HL-60/S4 (cell line): ENCODE data around the gene MLANA.

Experiments used
- in situ Hi-C: fragments of 300-500 bp; cut with MboI; formaldehyde crosslinking; loops from 2 replicates; pipeline ENCODE4 v1.14.3; 2022; ENCODE audit warnings: low sequenced_read_pairs

Gene MLANA, protein sequence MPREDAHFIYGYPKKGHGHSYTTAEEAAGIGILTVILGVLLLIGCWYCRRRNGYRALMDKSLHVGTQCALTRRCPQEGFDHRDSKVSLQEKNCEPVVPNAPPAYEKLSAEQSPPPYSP

GRCh38 chr9:5890641-5891040, at the start of gene MLANA:
Gene MLANA (plus strand): TSS chr9:5890889. CDS start chr9:5892475, 1,586 bp downstream.
- in situ Hi-C loops: no loop called here

DNA sequence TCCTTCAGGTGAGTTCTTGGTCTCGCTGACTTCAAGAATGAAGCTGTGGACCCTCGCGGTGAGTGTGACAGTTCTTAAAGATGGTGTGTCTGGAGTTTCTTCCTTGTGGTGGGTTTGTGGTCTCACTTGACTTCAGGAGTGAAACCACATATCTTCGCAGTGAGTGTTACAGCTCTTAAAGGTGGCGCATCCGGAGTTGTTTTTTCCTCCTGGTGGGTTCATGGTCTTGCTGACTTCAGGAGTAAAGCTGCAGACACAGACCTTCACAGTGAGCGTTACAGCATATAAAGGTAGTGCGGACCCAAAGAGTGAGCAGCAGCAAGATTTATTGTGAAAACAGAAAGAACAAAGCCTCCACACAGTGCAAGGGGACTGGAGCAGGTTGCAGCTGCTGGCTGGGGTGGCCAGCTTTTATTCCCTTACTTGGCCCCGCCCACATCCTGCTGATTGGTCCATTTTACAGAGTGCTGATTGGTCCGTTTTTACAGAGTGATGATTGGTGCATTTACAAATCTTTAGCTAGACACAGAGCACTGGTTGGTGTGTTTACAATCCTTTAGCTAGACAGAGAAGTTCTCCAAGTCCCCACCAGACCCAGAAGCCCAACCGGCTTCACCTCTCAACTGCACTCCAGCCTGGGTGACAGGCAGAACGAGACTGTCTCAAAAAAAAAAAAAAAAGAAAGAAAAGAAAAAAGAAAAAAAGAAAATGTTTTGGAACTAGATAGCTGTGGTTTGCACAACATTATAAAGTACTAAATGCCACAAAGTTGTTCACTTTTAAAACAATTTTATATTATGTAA, 48.7 kb upstream of the MLANA start:
- in situ Hi-C loops: no loop called here

DNA sequence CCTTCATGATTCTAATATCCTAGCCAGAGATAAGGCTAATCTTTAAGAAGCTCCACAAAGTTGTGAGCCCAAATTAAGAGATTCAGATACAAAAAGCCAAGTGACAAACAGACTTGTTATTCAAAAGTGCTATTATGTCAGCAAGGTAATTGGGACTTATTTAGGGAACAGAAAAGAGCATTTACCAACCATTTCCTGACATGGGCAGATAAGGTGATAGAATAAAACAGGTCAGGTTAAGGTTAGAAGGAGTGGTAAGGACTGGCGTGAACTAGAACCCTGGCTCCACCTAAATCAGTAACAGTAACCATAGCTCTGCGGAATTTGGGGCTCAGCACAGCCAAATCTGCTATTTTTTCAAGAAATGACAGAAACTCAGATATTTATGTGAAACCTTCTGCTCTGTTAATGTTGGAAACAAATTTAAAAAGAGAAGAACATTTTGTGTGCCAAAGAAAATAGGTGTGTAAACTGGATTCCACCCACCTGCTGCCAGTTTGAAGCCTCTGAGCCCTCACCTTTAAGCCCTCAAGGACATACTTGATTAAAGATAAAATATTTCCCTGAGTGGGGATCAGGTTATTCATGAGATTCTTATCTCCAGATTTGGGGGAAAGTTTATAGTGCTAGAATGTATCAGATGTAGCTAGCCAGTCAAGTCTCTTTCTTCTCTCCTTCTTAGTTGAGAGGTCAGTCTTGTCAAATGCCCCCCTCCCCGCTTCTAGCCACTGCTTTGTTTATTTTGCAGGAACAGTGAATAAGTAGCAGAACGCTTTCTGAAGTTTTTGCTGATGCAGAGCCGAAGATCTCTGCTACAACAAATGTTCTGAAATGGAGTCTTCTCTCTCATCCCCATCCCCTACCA, 47.5 kb upstream of the MLANA start:
- in situ Hi-C loops: no loop called here

DNA sequence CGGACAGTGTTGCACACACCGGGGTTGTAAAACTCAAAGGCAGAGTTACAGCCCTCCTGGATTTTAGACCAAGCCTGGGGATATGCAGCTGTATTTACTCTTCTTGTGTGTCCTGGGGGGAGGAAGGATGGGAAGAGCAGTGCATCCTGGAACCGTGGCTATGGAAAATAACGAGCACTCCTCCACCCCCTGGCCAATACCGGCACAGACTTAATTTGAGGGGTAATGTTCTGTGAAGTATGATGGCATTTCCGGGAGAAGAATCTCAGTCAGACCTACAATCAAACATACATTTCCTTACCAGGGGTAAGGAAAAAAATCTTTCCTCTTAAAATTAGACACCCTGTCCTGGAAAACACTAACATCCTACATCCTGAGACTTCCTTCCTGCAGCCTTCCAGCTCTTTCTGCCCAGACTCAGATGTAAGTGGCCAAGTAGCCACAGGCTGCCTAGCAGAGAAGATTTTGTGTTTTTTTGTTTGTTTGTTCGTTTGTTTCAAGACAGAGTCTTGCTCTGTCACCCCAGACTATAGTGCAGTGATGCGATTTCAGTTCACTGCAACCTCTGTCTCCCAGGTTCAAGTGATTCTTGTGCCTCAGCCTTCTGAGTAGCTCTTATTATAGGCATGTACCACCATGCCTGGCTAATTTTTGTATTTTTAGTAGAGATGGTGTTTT, 46.8 kb upstream of the MLANA start:
- in situ Hi-C loops: no loop called here

GRCh38 chr9:5845157-5845531, 45.5 kb upstream of the MLANA start:
- in situ Hi-C loops: no loop called here

DNA sequence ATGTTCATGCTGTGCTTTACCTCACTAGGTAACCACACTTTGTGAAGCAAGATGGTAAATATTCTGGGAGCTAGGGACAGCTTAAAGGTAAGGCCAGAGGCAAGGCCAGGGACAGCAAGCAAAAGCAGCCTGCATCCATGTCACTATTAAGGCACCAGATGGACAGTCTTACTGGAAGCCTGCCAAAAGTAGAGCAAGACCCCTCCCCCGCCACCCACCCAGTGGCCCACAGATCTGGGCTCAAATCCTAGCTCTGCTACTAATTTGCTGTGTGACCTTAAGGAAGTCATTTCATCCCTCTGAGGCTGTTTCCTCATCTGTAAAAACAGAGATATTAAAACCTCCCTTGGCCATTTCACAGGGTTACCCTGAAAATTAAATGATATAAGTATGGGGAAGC, 44.6 kb upstream of the MLANA start:
- in situ Hi-C loops: no loop called here

GRCh38 chr9:5846501-5846921, 44.2 kb upstream of the MLANA start:
- in situ Hi-C loops: no loop called here

- in situ Hi-C loops: no loop called here
These were observed 42.3 kb upstream of the MLANA start for GRCh38 chr9:5848372-5848882.

DNA sequence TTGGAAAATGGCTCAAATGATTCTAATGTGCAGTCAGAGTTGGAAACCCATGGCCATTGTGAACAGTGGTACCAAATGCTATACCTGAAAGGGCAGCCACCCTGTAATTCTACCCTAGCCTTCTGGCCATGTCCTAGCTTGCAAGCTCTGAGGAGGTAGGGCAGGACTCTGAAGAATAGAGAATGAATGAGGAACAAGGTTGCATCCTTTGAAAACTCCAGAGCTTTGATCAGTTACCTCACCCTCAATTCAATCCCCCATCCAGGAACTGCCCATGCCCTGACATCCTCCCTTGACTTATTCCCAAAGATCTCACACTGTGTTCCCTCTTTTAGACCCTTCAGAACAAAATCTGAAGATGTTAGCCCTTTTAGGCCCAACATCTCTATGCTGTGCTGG, 40.0 kb upstream of the MLANA start:
- in situ Hi-C loops: no loop called here

DNA sequence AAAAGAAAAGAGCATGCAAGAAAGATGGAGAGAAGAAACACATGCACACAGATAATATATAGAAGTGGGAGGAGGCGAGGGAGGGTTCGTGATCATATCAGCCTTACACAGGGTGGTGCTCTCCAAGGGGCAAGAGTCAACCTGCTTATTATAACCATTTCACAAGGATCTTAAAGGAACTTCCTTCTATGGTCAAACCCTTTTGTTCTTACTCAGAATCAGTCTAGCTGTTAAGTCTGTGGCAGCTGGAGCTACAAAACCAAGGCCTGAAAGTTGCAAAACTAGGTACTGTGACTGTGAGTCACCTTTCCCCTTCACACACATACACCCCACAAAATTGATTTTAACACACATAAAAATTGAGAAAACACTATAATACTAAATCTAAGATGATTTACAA, 39.2 kb upstream of the MLANA start:
- in situ Hi-C loops: no loop called here

DNA sequence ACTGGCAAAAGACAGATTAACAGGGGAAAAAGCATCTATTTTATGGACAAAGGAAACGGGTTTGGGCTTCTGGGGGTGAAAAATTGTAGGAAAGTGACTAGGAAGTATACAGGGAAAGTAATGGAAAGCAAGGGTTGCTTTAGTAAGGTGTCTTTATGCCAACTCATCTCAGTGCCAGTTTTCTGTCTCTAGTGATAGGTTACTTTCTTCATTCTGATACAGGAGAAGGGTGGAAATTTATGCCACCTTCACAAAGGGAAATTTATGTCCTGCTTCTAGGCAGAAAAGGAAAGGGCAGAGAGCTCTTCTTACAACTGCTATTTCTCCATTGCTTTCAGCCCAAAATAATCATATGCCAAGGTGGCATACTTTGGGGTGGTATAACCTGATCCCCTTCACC, 37.7 kb upstream of the MLANA start:
- in situ Hi-C loops: no loop called here

DNA sequence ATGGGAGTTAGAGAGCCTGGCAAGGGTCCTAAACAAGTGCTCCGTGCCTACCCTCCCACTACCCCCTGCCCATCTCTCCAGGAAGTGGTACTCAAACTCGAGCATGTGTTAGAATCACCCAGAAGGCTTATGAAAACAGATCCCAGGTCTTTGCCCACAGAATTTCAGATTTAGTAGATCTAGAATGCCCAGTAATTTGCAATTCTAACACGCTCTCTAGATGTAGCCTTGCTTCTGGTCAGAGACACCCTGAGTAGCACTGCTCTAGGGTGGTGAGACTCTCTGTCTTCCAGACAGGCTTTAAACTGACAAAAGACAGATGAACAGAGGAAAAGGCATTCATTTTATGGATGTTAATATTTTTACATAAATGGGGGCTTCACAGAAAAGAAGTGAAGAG, 37.1 kb upstream of the MLANA start:
- in situ Hi-C loops: no loop called here

GRCh38 chr9:5854063-5854790, 36.5 kb upstream of the MLANA start:
- in situ Hi-C loops: no loop called here

DNA sequence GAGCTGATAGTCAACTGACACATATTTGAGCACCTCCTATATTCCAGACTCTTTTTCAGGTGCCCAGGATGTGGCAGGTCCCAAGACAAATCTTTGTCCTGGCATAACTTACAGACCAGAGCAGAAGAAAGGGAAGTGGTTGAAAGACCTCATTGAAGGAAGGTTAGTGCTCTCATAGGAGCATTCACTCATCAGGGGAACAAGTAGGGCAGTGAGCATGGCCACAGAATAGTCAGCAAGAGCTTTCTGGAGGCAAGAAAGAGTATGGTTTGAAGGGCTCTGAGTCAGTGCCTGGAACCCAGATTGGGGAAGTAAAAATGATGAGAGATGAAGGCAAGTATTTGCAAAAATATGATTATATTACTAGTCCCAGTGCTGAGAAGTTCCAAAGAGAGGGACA, 32.8 kb upstream of the MLANA start:
- in situ Hi-C loops: no loop called here

DNA sequence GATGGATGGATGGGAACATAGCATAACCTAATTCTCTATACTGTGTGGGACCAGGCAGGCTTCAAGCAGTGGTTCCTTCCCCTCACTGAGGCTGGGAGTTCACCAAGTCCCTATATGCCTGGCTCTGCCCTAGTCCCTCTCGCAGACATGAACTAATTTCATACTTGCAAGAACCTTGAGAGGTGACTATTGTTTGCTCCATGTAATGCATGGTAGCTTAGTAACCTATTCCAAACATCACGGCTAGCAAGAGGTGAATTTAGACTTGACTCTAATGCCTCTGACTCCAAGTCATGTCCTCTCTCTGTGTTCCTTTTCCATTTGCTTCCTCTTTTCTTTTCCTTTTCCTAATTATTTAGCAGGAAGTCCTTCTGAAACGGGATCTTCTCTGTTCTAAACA, 31.9 kb upstream of the MLANA start:
- in situ Hi-C loops: no loop called here

GRCh38 chr9:5863092-5863746, 27.5 kb upstream of the MLANA start:
- in situ Hi-C loops: no loop called here

- in situ Hi-C loops: no loop called here
These were observed 26.2 kb upstream of the MLANA start for GRCh38 chr9:5864446-5864845.

- in situ Hi-C loops: no loop called here
These were observed 24.4 kb upstream of the MLANA start for GRCh38 chr9:5866272-5866671.

- in situ Hi-C loops: no loop called here
These were observed 24.0 kb upstream of the MLANA start for GRCh38 chr9:5866685-5867084.

- in situ Hi-C loops: no loop called here
These were observed 22.5 kb upstream of the MLANA start for GRCh38 chr9:5868235-5868634.
